Parathyroid adenoma (tissue), 2 donors: Measurements from ENCODE around the gene DUOXA2.

Source experiments
- H2AFZ ChIP-seq: fragments of 300-600 bp; sonication (generic); one replicate; pipeline ENCODE4 v1.7.0; 2017; ENCODE audit warnings: antibody characterized with exemption, mild to moderate bottlenecking
- H3K27ac ChIP-seq: fragments of 300-600 bp; sonication (generic); one replicate; pipeline ENCODE4 v1.7.0; 2017
- H3K27me3 ChIP-seq: fragments of 300-600 bp; sonication (generic); one replicate; pipeline ENCODE4 v1.7.0; 2017; ENCODE audit warnings: low read length; ENCODE audit not compliant: control insufficient read depth, insufficient read depth
- H3K36me3 ChIP-seq: fragments of 300-600 bp; sonication (generic); one replicate; pipeline ENCODE4 v1.7.0; 2017; ENCODE audit warnings: low read length; ENCODE audit not compliant: control insufficient read depth, insufficient read depth
- H3K4me1 ChIP-seq: fragments of 300-600 bp; sonication (generic); one replicate; pipeline ENCODE4 v1.7.0; 2017; ENCODE audit warnings: control low read depth
- H3K4me2 ChIP-seq: fragments of 300-600 bp; sonication (generic); one replicate; pipeline ENCODE4 v1.7.0; 2017; ENCODE audit warnings: low read length
- H3K4me3 ChIP-seq: fragments of 300-600 bp; sonication (generic); one replicate; pipeline ENCODE4 v1.7.0; 2017; ENCODE audit warnings: low read depth, low read length
- H3K79me2 ChIP-seq: fragments of 300-600 bp; sonication (generic); one replicate; pipeline ENCODE4 v1.7.0; 2017; ENCODE audit warnings: control low read depth
- H3K9ac ChIP-seq: fragments of 300-600 bp; sonication (generic); one replicate; pipeline ENCODE4 v1.7.0; 2017; ENCODE audit warnings: mild to moderate bottlenecking
- H3K9me3 ChIP-seq: fragments of 300-600 bp; sonication (generic); one replicate; pipeline ENCODE4 v1.7.0; 2017; ENCODE audit warnings: low read length; ENCODE audit not compliant: control insufficient read depth
- CTCF ChIP-seq: fragments of 300-600 bp; sonication (generic); IDR thresholded peaks from one replicate; pipeline ENCODE4 v1.7.0; 2017; ENCODE audit warnings: antibody characterized with exemption, mild to moderate bottlenecking
- donor health status: primary hyperparathyroidism.

DUOXA2 gene

GRCh38 chr15:45136378-45136764, 22.2 kb downstream of the DUOXA2 start:
- Histone ChIP-seq H3K27ac (no peak overlapping the region), H3K9ac (no peak overlapping the region), H3K4me2 (no peak overlapping the region), H3K4me1 (no peaks in the 10 kb centered on the region), H3K4me3 (no peak overlapping the region), H2AFZ (no peak overlapping the region), H3K36me3 (no peaks in the 10 kb centered on the region), H3K79me2 (no peaks in the 10 kb centered on the region), H3K27me3 (no peaks in the 10 kb centered on the region), H3K9me3 (no peaks in the 10 kb centered on the region)
- no peak for TF ChIP-seq CTCF

- no peak overlapping the region for H2AFZ ChIP-seq
- no peak overlapping the region for H3K27ac ChIP-seq
- H3K4me3 ChIP-seq = no peak overlapping the region
- no peaks in the 10 kb centered on the region for H3K79me2 ChIP-seq
- no peaks in the 10 kb centered on the region for H3K9me3 ChIP-seq
- no peaks in the 10 kb centered on the region for H3K27me3 ChIP-seq
- no peaks in the 10 kb centered on the region for H3K4me1 ChIP-seq
- no peak for TF ChIP-seq CTCF
- no peak overlapping the region for H3K4me2 ChIP-seq
- H3K9ac ChIP-seq = no peak overlapping the region
- H3K36me3 ChIP-seq = no peaks in the 10 kb centered on the region
Observed at GRCh38 chr15:45137703-45138102, 23.6 kb downstream of the DUOXA2 start.

- Histone ChIP-seq H3K27ac (no peak overlapping the region), H3K4me1 (no peaks in the 10 kb centered on the region), H3K9me3 (no peaks in the 10 kb centered on the region), H2AFZ (no peak overlapping the region), H3K4me2 (no peak overlapping the region), H3K79me2 (no peaks in the 10 kb centered on the region), H3K9ac (no peak overlapping the region), H3K27me3 (no peaks in the 10 kb centered on the region), H3K4me3 (no peak overlapping the region), H3K36me3 (no peaks in the 10 kb centered on the region)
- TF ChIP-seq CTCF = no peak
Observed at GRCh38 chr15:45138814-45139765, 25.0 kb downstream of the DUOXA2 start.

GRCh38 chr15:45139770-45140169, 25.6 kb downstream of the DUOXA2 start:
- Histone ChIP-seq H3K27me3 (no peaks in the 10 kb centered on the region), H2AFZ (no peak overlapping the region)

More at GRCh38 chr15:45139770-45140169, 25.6 kb downstream of the DUOXA2 start:
- no peak for TF ChIP-seq CTCF
- H3K79me2 ChIP-seq = no peaks in the 10 kb centered on the region
- no peaks in the 10 kb centered on the region for H3K9me3 ChIP-seq
- no peak overlapping the region for H3K4me3 ChIP-seq
- no peak overlapping the region for H3K4me2 ChIP-seq
- H3K9ac ChIP-seq = no peak overlapping the region
- H3K4me1 ChIP-seq = no peaks in the 10 kb centered on the region
- no peaks in the 10 kb centered on the region for H3K36me3 ChIP-seq
- H3K27ac ChIP-seq = no peak overlapping the region
